PFSK-1 (cell line): ENCODE data around the gene ZBTB48.

Experiments
- FOXP2 ChIP-seq: optimal IDR thresholded peaks from 2 replicates; pipeline ENCODE3; 2011; ENCODE audit warnings: borderline replicate concordance, control low read depth, inconsistent platforms; ENCODE audit not compliant: insufficient read depth; ENCODE audit errors: extremely low read length, extremely low read depth
- POLR2AphosphoS5 ChIP-seq: IDR thresholded peaks from 2 replicates; pipeline ENCODE4 v1.6.1; 2012; ENCODE audit warnings: low read depth, mild to moderate bottlenecking, control low read depth, low read length, moderate library complexity
- REST ChIP-seq, 2 experiments: IDR thresholded peaks; 2 replicates each; pipeline versions ENCODE4 v1.6.1 to v1.8.0; 2011 to 2012; ENCODE audit warnings: low read depth in 2 of 2, low read length in 2 of 2, control low read depth in 1 of 2, inconsistent platforms in 1 of 2, mild to moderate bottlenecking in 1 of 2, moderate library complexity in 1 of 2; ENCODE audit not compliant: insufficient read depth in 1 of 2
- TAF1 ChIP-seq: IDR thresholded peaks from 2 replicates; pipeline ENCODE4 v1.6.1; 2012; ENCODE audit warnings: low read length, control low read depth, borderline replicate concordance; ENCODE audit not compliant: insufficient read depth

GRCh38 chr1:6590046-6590445, 10.3 kb downstream of the ZBTB48 start:
- TF ChIP-seq TAF1 (no peak), REST (IDR thresholded peaks at IDR 0.05; ENCODE audit: insufficient read depth in 1 of 2, low read depth in 2 of 2, low read length in 2 of 2) (no peak), POLR2AphosphoS5 (no peak), FOXP2 (no peak)
